Suprapubic skin (tissue), 4 donors: ENCODE data around the gene STPG3.

ENCODE experiments used
- EP300 ChIP-seq: sonication (generic); formaldehyde crosslinking; IDR thresholded peaks from one replicate; pipeline ENCODE4 v1.6.1; 2017; ENCODE audit warnings: antibody characterized with exemption
- POLR2A ChIP-seq, 2 donors: fragments of 450-650 bp; IDR thresholded peaks; one replicate each; pipeline ENCODE4 v1.6.1; 2017; ENCODE audit warnings: antibody characterized with exemption in 2 of 2, mild to moderate bottlenecking in 2 of 2, moderate library complexity in 2 of 2
- POLR2AphosphoS5 ChIP-seq, 3 donors: sonication (generic); formaldehyde crosslinking; IDR thresholded peaks; one replicate each; pipeline ENCODE4 v1.6.1; 2017; ENCODE audit warnings: antibody characterized with exemption in 3 of 3
- TF ChIP-seq, protein P1 (sequence below), 2 donors: fragments of 200-600 bp in 1 of 2; fragments of 450-650 bp in 1 of 2; sonication (generic) in 1 of 2; IDR thresholded peaks; one replicate each; pipeline ENCODE4 v1.5.1; 2016 to 2019; ENCODE audit warnings: antibody characterized with exemption in 2 of 2, mild to moderate bottlenecking in 1 of 2, moderate library complexity in 1 of 2

DNA sequence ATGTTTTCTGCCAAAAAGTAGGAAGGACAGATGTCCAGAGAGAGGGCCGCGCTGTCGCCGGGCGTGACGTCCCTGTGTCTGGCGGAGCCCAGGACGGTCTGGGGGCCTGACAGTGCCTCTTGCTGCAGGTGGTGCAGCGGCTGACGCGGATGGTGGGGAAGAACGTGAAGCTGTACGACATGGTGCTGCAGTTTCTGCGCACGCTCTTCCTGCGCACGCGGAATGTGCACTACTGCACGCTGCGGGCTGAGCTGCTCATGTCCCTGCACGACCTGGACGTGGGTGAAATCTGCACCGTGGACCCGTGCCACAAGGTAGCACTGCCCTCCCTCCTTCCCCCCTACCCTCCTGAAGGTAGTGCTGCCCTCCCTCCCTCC is 11.8 kb downstream of the STPG3 start:
- TF ChIP-seq, protein P1, sequence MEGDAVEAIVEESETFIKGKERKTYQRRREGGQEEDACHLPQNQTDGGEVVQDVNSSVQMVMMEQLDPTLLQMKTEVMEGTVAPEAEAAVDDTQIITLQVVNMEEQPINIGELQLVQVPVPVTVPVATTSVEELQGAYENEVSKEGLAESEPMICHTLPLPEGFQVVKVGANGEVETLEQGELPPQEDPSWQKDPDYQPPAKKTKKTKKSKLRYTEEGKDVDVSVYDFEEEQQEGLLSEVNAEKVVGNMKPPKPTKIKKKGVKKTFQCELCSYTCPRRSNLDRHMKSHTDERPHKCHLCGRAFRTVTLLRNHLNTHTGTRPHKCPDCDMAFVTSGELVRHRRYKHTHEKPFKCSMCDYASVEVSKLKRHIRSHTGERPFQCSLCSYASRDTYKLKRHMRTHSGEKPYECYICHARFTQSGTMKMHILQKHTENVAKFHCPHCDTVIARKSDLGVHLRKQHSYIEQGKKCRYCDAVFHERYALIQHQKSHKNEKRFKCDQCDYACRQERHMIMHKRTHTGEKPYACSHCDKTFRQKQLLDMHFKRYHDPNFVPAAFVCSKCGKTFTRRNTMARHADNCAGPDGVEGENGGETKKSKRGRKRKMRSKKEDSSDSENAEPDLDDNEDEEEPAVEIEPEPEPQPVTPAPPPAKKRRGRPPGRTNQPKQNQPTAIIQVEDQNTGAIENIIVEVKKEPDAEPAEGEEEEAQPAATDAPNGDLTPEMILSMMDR (IDR thresholded peaks at IDR 0.05) = no peak
- TF ChIP-seq POLR2AphosphoS5 (IDR thresholded peaks at IDR 0.05) = no peak
- TF ChIP-seq POLR2A (IDR thresholded peaks at IDR 0.05) = no peak
- no peak for TF ChIP-seq EP300
